GM20000 (cell line): ENCODE results near the gene PAXIP1.

ENCODE experiments used
- DNase-seq: peaks from one replicate; pipeline ENCODE4 v3.0.0; 2012; ENCODE audit warnings: low spot score
- TF ChIP-seq, protein P1 (sequence below): IDR thresholded peaks from 2 replicates; pipeline ENCODE4 v1.5.1; 2012; ENCODE audit warnings: mild to moderate bottlenecking, control low read depth; ENCODE audit errors: extremely low read depth, missing control alignments

The PAXIP1 gene

DNA sequence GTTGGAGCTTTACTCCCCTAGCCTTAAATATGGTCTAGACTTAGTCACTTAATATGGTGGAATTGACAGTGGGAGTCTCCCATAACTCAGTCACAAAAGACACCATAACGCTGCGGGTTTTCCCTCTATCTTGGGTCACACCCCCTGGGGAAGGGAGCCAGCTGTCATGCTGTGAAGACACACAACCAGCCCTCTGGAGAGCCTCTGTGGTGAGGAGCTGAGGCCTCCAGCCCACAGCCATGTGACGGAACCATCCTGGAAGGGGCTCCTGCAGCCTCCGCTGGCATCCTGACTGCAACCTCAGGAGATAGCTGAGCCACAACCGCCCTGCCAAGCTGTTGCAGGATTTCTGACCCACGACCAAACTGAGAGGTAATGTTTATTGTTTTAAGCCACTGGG is 37.9 kb downstream of the PAXIP1 start:
- TF ChIP-seq, protein P1, sequence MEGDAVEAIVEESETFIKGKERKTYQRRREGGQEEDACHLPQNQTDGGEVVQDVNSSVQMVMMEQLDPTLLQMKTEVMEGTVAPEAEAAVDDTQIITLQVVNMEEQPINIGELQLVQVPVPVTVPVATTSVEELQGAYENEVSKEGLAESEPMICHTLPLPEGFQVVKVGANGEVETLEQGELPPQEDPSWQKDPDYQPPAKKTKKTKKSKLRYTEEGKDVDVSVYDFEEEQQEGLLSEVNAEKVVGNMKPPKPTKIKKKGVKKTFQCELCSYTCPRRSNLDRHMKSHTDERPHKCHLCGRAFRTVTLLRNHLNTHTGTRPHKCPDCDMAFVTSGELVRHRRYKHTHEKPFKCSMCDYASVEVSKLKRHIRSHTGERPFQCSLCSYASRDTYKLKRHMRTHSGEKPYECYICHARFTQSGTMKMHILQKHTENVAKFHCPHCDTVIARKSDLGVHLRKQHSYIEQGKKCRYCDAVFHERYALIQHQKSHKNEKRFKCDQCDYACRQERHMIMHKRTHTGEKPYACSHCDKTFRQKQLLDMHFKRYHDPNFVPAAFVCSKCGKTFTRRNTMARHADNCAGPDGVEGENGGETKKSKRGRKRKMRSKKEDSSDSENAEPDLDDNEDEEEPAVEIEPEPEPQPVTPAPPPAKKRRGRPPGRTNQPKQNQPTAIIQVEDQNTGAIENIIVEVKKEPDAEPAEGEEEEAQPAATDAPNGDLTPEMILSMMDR, result no peak
- DNase-seq, result no peak

DNA sequence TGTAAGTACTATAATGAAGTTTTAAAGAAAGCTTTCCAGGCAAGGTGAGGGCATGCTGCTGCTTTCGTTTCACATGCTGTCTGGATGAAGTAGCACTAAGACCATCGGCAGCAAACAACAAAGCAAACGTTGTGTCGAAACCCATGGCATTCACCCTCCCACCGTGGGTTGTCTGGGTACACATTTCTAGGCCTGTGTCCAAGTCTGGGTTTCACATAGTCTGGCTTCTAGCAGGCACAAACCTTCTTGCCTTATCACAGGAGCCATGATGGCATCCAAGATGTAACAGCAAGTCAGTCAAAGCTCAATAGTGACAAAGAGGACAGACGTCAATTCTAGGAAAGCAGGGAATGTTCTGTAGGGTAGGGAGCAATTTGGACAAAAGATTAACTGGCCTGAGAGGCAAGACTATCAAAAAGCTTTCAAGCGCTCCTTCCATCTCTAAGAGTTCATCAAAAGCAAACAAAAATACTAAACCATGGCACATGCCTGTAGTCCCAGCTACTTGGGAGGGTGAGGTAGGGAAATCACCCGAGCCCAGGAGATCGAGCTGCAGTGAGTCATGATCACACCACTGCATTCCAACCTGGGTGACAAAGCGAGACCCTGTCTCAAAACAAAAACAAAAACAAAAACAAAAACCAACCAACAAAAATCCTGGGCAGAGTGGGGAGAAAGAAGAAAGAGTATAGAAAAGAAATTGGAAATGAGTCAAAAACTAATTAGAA is 42.7 kb downstream of the PAXIP1 start:
- TF ChIP-seq, protein P1, result no peak

DNA sequence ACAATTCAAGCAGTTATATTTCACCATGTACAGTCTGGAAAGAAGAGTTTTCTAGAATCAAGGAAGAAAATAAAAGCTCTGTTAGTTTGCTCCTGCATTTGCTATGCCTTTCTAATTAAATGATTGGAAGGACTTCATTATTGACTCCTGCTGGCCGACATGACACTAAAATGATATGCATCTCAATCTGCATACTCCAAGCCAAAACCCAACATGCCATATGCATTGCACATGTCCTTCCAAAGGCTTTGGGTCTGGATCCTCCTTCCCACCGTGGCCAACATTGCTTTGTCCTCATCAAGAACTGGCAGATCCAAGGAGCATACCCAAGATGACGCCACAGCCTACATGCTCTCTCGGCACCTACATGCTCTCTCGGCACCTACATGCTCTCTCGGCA is 46.5 kb downstream of the PAXIP1 start:
- TF ChIP-seq, protein P1, result no peak
- no peak for DNase-seq

More for the DNA sequence above, 42.7 kb downstream of the PAXIP1 start:
- DNase-seq, result no peak

DNA sequence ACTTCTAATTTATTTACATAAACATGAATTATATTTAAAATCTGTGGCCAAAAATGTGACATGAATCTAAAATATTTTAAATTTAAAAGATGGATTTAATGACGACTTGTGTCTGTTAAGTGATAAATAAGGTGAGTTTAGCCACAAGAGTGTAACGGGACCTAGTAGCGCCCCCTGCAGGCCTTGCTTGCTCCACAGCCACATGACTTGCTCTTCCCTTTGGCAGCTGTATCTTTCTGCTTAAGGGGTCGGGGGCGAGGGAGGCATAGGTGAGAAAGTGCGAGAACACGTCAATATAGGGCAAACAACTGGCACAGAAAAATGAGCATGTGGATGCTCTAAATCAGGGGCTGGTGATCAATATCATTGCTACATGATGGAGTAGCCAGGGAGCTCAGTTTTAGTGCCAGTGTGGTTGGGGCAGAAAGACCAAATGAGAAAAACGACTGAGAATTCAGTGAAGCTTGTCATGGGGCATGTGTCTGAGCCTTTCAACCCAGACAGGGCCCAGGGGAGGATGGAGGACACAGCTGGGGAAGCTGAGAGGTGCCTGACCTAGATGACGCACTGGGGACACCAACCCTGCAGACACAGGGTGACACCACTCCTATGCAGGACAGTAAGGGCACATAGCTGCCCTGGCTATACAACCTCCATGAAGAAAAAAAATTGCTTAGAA is 49.8 kb downstream of the PAXIP1 start:
- peak; percentile 44 for DNase-seq

DNA sequence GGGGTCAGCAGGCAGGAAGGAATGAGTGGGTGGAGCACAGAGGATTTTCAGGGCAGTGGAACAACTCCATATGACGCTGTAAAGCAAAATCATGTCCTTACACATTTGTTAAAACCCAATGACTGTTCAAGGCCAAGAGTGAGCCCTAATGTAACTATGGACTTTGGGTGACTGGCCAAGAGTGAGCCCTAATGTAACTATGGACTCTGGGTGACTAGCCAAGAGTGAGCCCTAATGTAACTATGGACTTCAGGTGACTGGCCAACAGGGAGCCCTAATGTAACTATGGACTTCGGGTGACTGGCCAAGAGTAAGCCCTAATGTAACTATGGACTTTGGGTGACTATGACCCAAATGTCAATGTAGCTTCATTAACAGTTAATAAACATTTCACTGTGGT is 52.0 kb downstream of the PAXIP1 start:
- TF ChIP-seq, protein P1, result no peak
- DNase-seq, result no peak

More for the DNA sequence above, 49.8 kb downstream of the PAXIP1 start:
- TF ChIP-seq, protein P1, result peak; percentile 73

DNA sequence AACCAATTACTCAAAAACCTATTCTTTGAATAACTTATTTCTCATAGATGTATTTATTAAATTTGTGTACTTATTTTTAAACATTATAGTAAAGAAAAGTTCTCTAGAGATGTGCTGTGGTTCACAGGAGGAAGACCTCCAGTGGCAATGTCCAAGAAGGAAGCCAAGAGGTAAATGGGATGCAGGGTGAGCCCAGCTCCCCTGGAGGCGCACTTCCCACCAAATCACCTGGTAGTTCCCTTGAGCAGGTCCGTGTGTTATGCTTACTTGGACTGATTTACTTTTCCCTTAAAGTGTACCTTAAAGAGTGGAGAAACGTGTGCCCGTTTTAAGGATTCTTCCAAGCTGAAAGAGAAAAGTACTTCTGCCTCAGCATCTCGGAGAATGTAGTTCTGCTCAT is 55.3 kb downstream of the PAXIP1 start:
- DNase-seq, result no peak
- TF ChIP-seq, protein P1, result no peak

DNA sequence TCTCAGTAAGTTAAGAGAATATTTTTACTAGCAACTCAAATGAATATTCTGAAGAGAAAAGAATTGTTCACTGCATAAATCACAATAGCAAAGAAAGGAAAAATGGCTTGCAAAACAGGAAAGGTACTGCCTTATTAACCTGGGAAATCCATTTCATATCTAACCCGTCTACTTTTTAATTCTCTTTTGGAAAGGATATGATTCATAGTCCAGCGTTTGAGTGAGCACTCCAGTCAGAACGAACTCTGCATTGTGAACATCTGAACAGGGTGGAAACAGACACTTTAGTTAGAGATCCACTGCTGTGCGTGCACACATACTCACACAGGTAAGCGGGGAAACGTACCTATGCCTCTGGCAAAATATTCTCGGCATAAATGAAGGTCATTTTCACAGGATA is 56.8 kb downstream of the PAXIP1 start:
- TF ChIP-seq, protein P1, result no peak
- DNase-seq, result no peak
